ENCODE measurements around the gene EWSR1.
"Not testable (repeated sequence)": the region's sequence is repeated elsewhere in the genome, so short reads cannot be mapped to it uniquely, and the experiment has no call there.

Gene EWSR1

GRCh38 chr22:29245626-29246385 lies 22.3 kb upstream of the EWSR1 start:
- peak; percentile 47 to 53 for DNase-seq (ENCODE audit: low read depth in 2 of 2)

- DNase-seq (ENCODE audit: low read depth in 2 of 2): not testable (repeated sequence)
These were observed 20.2 kb upstream of the EWSR1 start for GRCh38 chr22:29247891-29248290.

- no peak for DNase-seq (ENCODE audit: low read depth in 2 of 2)
These were observed 16.8 kb upstream of the EWSR1 start for GRCh38 chr22:29251265-29251664.

- no peak for DNase-seq (ENCODE audit: low read depth in 2 of 2)
These were observed 15.8 kb upstream of the EWSR1 start for GRCh38 chr22:29251981-29252911.

GRCh38 chr22:29253561-29254285 lies 14.3 kb upstream of the EWSR1 start:
- DNase-seq (ENCODE audit: low read depth in 2 of 2): no peak

- DNase-seq (ENCODE audit: low read depth in 2 of 2): no peak
These were observed 13.8 kb upstream of the EWSR1 start for GRCh38 chr22:29254286-29254660.

- no peak for DNase-seq (ENCODE audit: low read depth in 2 of 2)
These were observed 12.9 kb upstream of the EWSR1 start for GRCh38 chr22:29255064-29255621.

- DNase-seq (ENCODE audit: low read depth in 2 of 2): no peak
These were observed 11.3 kb upstream of the EWSR1 start for GRCh38 chr22:29256606-29257325.

GRCh38 chr22:29257751-29258181 lies 10.3 kb upstream of the EWSR1 start:
- no peak for DNase-seq (ENCODE audit: low read depth in 2 of 2)

- DNase-seq (ENCODE audit: low read depth in 2 of 2): no peak
These were observed 9.4 kb upstream of the EWSR1 start for GRCh38 chr22:29258407-29259252.

- no peak for DNase-seq (ENCODE audit: low read depth in 2 of 2)
These were observed 8.7 kb upstream of the EWSR1 start for GRCh38 chr22:29259253-29259899.

- DNase-seq (ENCODE audit: low read depth in 2 of 2): no peak
These were observed 8.0 kb upstream of the EWSR1 start for GRCh38 chr22:29260031-29260560.

- no peak for DNase-seq (ENCODE audit: low read depth in 2 of 2)
These were observed 7.3 kb upstream of the EWSR1 start for GRCh38 chr22:29260601-29261315.

GRCh38 chr22:29263791-29264276 lies 4.2 kb upstream of the EWSR1 start:
- no peak for DNase-seq (ENCODE audit: low read depth in 2 of 2)

- DNase-seq (ENCODE audit: low read depth in 2 of 2): no peak
These were observed 2.8 kb upstream of the EWSR1 start for GRCh38 chr22:29265305-29265704.

GRCh38 chr22:29265929-29266328 lies 2.1 kb upstream of the EWSR1 start:
- DNase-seq (ENCODE audit: low read depth in 2 of 2): no peak

GRCh38 chr22:29266564-29267461 lies 1.3 kb upstream of the EWSR1 start:
- DNase-seq (ENCODE audit: low read depth in 2 of 2): no peak

GRCh38 chr22:29267462-29267857 lies 608 bp upstream of the EWSR1 start:
- DNase-seq (ENCODE audit: low read depth in 2 of 2): no peak
